ENCODE measurements around the gene ATP1A4. TPM values are rescaled to one million over a fixed set of nuclear protein-coding genes. Genes with fewer than 3 reads are reported as not detected.

ATP1A4 gene
- total RNA-seq, 1 donor from 2014 or later: 0.31 TPM

DNA sequence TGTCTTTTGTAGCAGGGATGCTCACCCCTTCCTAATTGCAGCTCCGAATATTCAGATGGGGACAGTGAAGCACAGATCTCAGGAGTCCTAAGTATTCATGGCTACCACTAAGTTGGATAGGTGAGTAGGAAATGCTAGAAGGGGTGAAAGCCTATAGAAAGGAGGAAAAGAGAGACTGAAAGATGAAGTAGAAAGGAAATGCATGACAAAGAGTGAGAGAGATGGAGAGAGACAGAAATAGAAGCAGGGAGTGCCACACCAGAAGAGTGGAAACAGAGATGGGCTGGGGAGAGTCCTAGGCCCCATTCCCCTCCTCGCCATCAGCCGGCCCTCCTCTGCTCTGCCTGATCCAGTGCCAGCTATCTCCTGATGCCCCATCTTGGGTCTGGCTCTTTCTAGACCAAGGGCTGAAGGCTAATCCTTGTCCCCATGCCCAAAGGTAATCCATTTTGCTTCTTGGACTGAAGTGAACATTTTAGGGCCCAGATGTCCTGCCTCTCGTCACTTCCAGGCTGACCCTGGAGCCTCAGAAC is 55.8 kb downstream of the ATP1A4 start:
- DNase-seq: no peak

- no peak for DNase-seq
Measured at GRCh38 chr1:160207771-160208556, 56.6 kb downstream of the ATP1A4 start.

- DNase-seq: no peak
Measured at GRCh38 chr1:160208557-160209320, 57.3 kb downstream of the ATP1A4 start.

GRCh38 chr1:160209321-160210046 is 58.1 kb downstream of the ATP1A4 start:
- DNase-seq: peak; percentile 29

- DNase-seq: no peak
Measured at GRCh38 chr1:160210561-160210960, 59.2 kb downstream of the ATP1A4 start.

- peak; percentile 39 for DNase-seq
Measured at GRCh38 chr1:160211046-160211790, 59.8 kb downstream of the ATP1A4 start.

DNA sequence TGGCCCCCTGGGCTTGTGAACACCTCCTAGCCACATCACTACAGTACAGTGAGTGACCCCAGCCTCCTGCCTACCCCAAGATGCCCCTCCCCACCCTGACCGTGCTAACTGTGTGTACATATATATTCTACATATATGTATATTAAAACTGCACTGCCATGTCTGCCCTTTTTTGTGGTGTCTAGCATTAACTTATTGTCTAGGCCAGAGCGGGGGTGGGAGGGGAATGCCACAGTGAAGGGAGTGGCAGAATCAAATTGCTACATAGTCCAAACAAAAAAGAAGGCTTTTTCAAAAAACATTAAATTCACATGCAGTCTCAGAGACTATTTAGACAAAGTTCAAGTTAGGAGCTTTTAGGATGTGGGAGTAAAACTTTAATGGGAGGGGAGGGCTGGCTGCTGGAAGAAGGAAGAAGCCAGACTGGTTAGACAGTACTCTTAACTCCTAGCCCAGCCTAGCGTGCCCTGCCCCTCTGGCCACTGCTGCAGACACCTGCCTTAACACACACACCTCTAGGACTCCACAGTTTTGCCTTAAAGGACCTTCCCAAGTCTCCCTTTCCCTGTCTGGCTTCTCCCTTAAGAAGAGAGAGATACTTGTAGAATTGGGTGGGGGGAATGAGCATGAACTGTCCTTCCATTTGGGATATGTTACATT is 63.2 kb downstream of the ATP1A4 start:
- no peak for DNase-seq

- DNase-seq: no peak
Measured at GRCh38 chr1:160216301-160216700, 64.9 kb downstream of the ATP1A4 start.

- no peak for DNase-seq
Measured at GRCh38 chr1:160217481-160218051, 66.2 kb downstream of the ATP1A4 start.

- DNase-seq: peak; percentile 63
Measured at GRCh38 chr1:160219062-160219929, 67.9 kb downstream of the ATP1A4 start.

- DNase-seq: no peak
Measured at GRCh38 chr1:160220301-160220700, 68.9 kb downstream of the ATP1A4 start.

GRCh38 chr1:160221089-160221488 is 69.7 kb downstream of the ATP1A4 start:
- DNase-seq: no peak

DNA sequence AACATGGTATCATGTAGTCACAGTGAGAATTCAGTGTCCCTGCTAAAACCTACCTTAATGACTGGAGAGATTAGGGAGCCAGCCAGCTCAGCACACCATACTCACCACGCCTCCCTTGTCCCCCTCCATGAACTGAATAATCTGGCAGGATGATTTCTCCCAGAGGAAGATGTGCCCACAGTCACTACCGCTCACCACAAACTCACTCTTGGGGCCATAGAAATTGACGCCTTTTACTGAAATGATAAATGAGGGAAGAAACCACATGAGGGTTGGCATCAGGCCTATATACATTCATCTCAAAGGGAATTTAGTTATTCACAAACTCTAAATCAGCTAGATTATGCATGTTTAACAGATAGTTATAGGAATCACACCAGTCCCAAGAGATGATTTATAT is 71.1 kb downstream of the ATP1A4 start:
- no peak for DNase-seq

DNA sequence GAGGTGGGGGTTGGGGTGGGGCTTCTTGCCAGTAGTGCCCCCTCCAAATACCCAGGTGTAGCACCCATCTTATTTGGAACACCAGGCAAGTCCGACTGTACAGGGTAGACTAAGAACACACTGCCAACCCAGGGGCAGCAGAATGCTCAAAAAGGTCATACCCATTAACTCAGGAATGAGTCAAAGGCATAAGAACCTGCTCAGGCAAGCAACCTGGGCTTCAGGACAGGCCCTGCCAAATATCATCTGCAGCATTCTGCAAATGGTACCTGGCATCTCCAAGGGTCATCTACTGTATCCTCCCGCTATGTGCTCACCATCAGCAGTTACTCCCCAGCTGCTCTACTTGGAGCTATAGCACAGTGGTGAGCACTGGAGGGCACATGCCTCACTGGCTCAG is 73.2 kb downstream of the ATP1A4 start:
- DNase-seq: no peak

GRCh38 chr1:160225345-160225744 is 73.9 kb downstream of the ATP1A4 start:
- no peak for DNase-seq

GRCh38 chr1:160226623-160227022 is 75.2 kb downstream of the ATP1A4 start:
- DNase-seq: no peak

GRCh38 chr1:160227034-160227433 is 75.6 kb downstream of the ATP1A4 start:
- DNase-seq: no peak

- DNase-seq: no peak
Measured at GRCh38 chr1:160227561-160227960, 76.2 kb downstream of the ATP1A4 start.

- DNase-seq: no peak
Measured at GRCh38 chr1:160228431-160228830, 77.0 kb downstream of the ATP1A4 start.

- no peak for DNase-seq
Measured at GRCh38 chr1:160232911-160233310, 81.5 kb downstream of the ATP1A4 start.
